Measurements from ENCODE around the gene SLC9A1.
A peak's percentile ranks its signal among the peaks of the same experiment; 100 is the strongest.

Gene SLC9A1

GRCh38 chr1:27148591-27148990 is 6.3 kb downstream of the SLC9A1 start:
- no peak overlapping the region for H3K4me3 ChIP-seq (replicated peaks; ENCODE audit: low read depth, low read length)
- TF ChIP-seq CTCF (IDR thresholded peaks at IDR 0.05; ENCODE audit: low read depth, low read length, missing control alignments), result no peak
- DNase-seq (ENCODE audit: extremely low read depth, low read depth), result no peak

- no peak overlapping the region for H3K4me3 ChIP-seq (replicated peaks; ENCODE audit: low read depth, low read length)
- DNase-seq (ENCODE audit: extremely low read depth, low read depth), result no peak
- no peak for TF ChIP-seq CTCF (IDR thresholded peaks at IDR 0.05; ENCODE audit: low read depth, low read length, missing control alignments)
Measured at GRCh38 chr1:27147842-27148518, 6.9 kb downstream of the SLC9A1 start.

DNA sequence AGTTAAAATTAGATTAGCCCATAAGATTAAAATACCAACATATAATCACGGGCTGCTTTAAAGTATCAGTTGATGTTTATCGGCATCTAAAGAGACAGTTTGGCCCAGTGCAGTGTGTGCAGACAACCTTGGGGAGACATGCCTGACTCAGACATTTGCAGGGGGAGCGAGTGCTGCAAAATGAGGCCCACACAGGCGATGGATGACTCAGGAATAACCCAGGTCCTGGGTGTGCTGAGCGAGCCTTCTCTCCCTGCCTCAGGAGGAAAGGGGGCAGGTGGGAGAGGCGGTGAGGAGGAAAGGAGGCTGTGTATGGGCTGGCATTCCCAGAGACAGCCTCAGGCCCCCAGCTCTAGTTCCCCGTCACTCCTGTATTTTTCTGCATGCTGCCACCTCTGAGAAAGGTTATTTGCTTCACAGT is 9.0 kb downstream of the SLC9A1 start:
- H3K4me3 ChIP-seq (replicated peaks; ENCODE audit: low read depth, low read length), result no peak overlapping the region
- TF ChIP-seq CTCF (IDR thresholded peaks at IDR 0.05; ENCODE audit: low read depth, low read length, missing control alignments), result no peak
- DNase-seq (ENCODE audit: extremely low read depth, low read depth), result peak; percentile 40

DNA sequence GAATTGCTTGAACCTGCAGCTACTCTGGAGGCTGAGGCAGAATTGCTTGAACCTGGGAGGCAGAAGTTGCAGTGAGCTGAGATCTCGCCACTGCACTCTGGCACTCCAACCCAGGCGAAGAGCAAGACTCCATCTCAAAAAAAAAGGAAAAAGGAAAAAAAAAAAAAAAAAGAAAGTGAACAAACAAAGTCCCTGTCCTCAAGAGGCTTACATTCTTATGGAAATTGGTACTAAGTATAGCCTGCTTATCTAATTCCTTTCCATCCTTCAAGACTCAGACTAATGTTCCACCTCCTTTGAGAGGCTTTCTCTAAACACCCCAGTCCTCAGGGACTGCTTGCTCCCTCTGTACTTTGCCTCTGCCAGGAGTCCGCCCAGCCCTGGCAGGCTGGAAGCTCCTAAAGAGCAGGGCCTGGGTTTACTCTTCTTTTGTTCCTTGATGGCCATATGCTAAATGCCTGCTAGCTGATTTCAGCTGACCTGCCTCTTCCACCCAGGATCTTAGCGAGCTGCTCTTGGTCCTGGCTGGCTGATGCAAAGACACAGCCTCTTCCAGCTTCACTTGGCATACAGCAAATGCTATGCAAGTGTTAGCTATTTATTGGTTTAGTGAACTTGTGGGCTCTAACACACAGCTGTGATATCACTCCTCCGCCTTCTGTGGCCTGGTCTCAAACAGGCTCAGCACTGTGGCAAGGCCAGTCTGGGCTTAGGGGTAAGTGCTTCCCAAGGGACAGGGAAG is 9.8 kb downstream of the SLC9A1 start:
- no peak overlapping the region for H3K4me3 ChIP-seq (replicated peaks; ENCODE audit: low read depth, low read length)
- no peak for TF ChIP-seq CTCF (IDR thresholded peaks at IDR 0.05; ENCODE audit: low read depth, low read length, missing control alignments)
- no peak for DNase-seq (ENCODE audit: extremely low read depth, low read depth)

GRCh38 chr1:27144049-27144748 is 10.7 kb downstream of the SLC9A1 start:
- TF ChIP-seq CTCF (IDR thresholded peaks at IDR 0.05; ENCODE audit: low read depth, low read length, missing control alignments), result no peak
- DNase-seq (ENCODE audit: extremely low read depth, low read depth), result no peak
- H3K4me3 ChIP-seq (replicated peaks; ENCODE audit: low read depth, low read length), result no peak overlapping the region

DNA sequence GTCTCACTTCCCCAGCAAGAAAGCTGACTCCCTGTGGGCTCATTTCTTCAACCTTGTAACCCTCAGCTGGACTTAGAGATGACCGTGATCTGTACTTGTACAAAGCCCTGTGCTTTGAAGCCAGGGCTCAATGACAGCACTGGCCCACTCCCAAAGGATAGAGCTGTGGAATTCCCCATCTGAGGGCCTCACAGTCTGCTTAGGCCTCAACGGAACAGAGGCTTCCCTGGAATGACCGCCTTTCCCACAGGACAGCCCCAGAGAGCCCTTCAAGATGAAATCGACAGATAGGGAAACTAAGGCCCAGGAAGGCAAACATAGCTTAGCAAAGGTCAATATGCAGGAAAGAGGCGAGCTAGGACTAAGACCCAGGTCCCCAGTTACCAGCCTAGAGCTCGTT is 11.5 kb downstream of the SLC9A1 start:
- TF ChIP-seq CTCF (IDR thresholded peaks at IDR 0.05; ENCODE audit: low read depth, low read length, missing control alignments), result no peak
- no peak for DNase-seq (ENCODE audit: extremely low read depth, low read depth)
- no peak overlapping the region for H3K4me3 ChIP-seq (replicated peaks; ENCODE audit: low read depth, low read length)
